ENCODE data around the gene ATXN7L3.

Gene ATXN7L3

GRCh38 chr17:44212507-44213402 is 13.1 kb upstream of the ATXN7L3 start:
- DNase-seq (ENCODE audit: low read depth): no peak
- TF ChIP-seq CTCF (IDR thresholded peaks at IDR 0.05; ENCODE audit: insufficient read depth, low read depth, low read length, missing control alignments): no peak
- no peak overlapping the region for H3K4me3 ChIP-seq (ENCODE audit: low read length)

GRCh38 chr17:44211281-44212265 is 11.9 kb upstream of the ATXN7L3 start:
- no peak for DNase-seq (ENCODE audit: low read depth)
- TF ChIP-seq CTCF (IDR thresholded peaks at IDR 0.05; ENCODE audit: insufficient read depth, low read depth, low read length, missing control alignments): no peak
- H3K4me3 ChIP-seq (ENCODE audit: low read length): no peak overlapping the region

GRCh38 chr17:44210342-44211192 is 10.9 kb upstream of the ATXN7L3 start:
- peak; percentile 63 for TF ChIP-seq CTCF (IDR thresholded peaks at IDR 0.05; ENCODE audit: insufficient read depth, low read depth, low read length, missing control alignments)
- DNase-seq (ENCODE audit: low read depth): peak; percentile 77
- H3K4me3 ChIP-seq (ENCODE audit: low read length): no peak overlapping the region

- no peak for TF ChIP-seq CTCF (IDR thresholded peaks at IDR 0.05; ENCODE audit: insufficient read depth, low read depth, low read length, missing control alignments)
- H3K4me3 ChIP-seq (ENCODE audit: low read length): no peak overlapping the region
- DNase-seq (ENCODE audit: low read depth): peak; percentile 73
These were observed 10.2 kb upstream of the ATXN7L3 start for GRCh38 chr17:44209786-44210341.

GRCh38 chr17:44207743-44208142 is 8.1 kb upstream of the ATXN7L3 start:
- no peak for TF ChIP-seq CTCF (IDR thresholded peaks at IDR 0.05; ENCODE audit: insufficient read depth, low read depth, low read length, missing control alignments)
- no peak for DNase-seq (ENCODE audit: low read depth)
- no peak overlapping the region for H3K4me3 ChIP-seq (ENCODE audit: low read length)

GRCh38 chr17:44207319-44207718 is 7.6 kb upstream of the ATXN7L3 start:
- H3K4me3 ChIP-seq (ENCODE audit: low read length): no peak overlapping the region
- TF ChIP-seq CTCF (IDR thresholded peaks at IDR 0.05; ENCODE audit: insufficient read depth, low read depth, low read length, missing control alignments): no peak
- no peak for DNase-seq (ENCODE audit: low read depth)

Data from epithelial cell of esophagus (primary cell).